HEK293 (cell line): ENCODE results near the gene SURF1.

Experiments
- CTCF ChIA-PET: fragments of 350-600 bp; formaldehyde crosslinking; extraction: SDS; loops from one replicate; lab custom pipeline; 2021; ENCODE audit warnings: antibody characterized with exemption; lab: Yijun Ruan, JAX
- POLR2A ChIA-PET: fragments of 300-600 bp; formaldehyde crosslinking; extraction: SDS; loops from one replicate; lab custom pipeline; 2020; ENCODE audit warnings: antibody characterized with exemption, inconsistent platforms; lab: Yijun Ruan, JAX
- H3K27ac ChIP-seq: fragments of 200-500 bp; sonication (Bioruptor generic); 2 replicates; pipeline ENCODE4 v1.5.1; 2014; ENCODE audit warnings: low read depth, low read length, control low read depth, inconsistent platforms; ENCODE audit errors: extremely low read depth
- H3K36me3 ChIP-seq, 2 experiments: fragments of 200-500 bp in 1 of 2; sonication (Bioruptor generic) in 1 of 2; 1 replicate in 1 of 2; 2 replicates in 1 of 2; pipeline ENCODE4 v1.5.1; 2014 to 2017; ENCODE audit warnings: inconsistent platforms in 2 of 2, low read length in 2 of 2; ENCODE audit not compliant: control insufficient read depth in 2 of 2, insufficient read depth in 1 of 2
- H3K4me1 ChIP-seq: fragments of 200-500 bp; sonication (Bioruptor generic); 2 replicates; pipeline ENCODE4 v1.5.1; 2014; ENCODE audit warnings: mild to moderate bottlenecking, low read length, inconsistent platforms; ENCODE audit not compliant: control insufficient read depth, insufficient read depth
- H3K4me3 ChIP-seq: 2 replicates; pipeline ENCODE4 v1.5.1; 2011; ENCODE audit warnings: low read depth, mild to moderate bottlenecking, control low read depth, low read length, moderate library complexity
- H3K9me3 ChIP-seq: fragments of 200-500 bp; sonication (Bioruptor generic); 2 replicates; pipeline ENCODE4 v1.5.1; 2014; ENCODE audit warnings: low read depth, low read length, inconsistent platforms; ENCODE audit not compliant: control insufficient read depth, insufficient read depth
- GFI1B ChIP-seq: fragments of 450-650 bp; formaldehyde crosslinking; IDR thresholded peaks from 2 replicates; pipeline ENCODE4 v1.5.1; 2016; ENCODE audit warnings: missing biosample characterization, missing genetic modification characterization
- GLIS1 ChIP-seq: fragments of 450-650 bp; formaldehyde crosslinking; IDR thresholded peaks from 2 replicates; pipeline ENCODE4 v1.5.1; 2016; ENCODE audit warnings: missing biosample characterization, missing genetic modification characterization
- KLF8 ChIP-seq: fragments of 450-650 bp; formaldehyde crosslinking; IDR thresholded peaks from 2 replicates; pipeline ENCODE4 v1.5.1; 2016; ENCODE audit warnings: missing biosample characterization, missing genetic modification characterization
- OSR2 ChIP-seq: fragments of 450-650 bp; formaldehyde crosslinking; IDR thresholded peaks from 2 replicates; pipeline ENCODE4 v1.5.1; 2016; ENCODE audit warnings: missing biosample characterization, missing genetic modification characterization
- OVOL3 ChIP-seq: fragments of 450-650 bp; formaldehyde crosslinking; IDR thresholded peaks from 2 replicates; pipeline ENCODE4 v1.5.1; 2016; ENCODE audit warnings: missing biosample characterization, missing genetic modification characterization
- RBAK ChIP-seq: fragments of 450-650 bp; formaldehyde crosslinking; IDR thresholded peaks from 2 replicates; pipeline ENCODE4 v1.5.1; 2016; ENCODE audit warnings: missing biosample characterization, missing genetic modification characterization
- SCRT1 ChIP-seq: fragments of 450-650 bp; formaldehyde crosslinking; IDR thresholded peaks from 2 replicates; pipeline ENCODE4 v1.5.1; 2016; ENCODE audit warnings: missing biosample characterization, missing genetic modification characterization, borderline replicate concordance
- WT1 ChIP-seq: fragments of 450-650 bp; formaldehyde crosslinking; IDR thresholded peaks from 2 replicates; pipeline ENCODE4 v1.5.1; 2016; ENCODE audit warnings: missing biosample characterization, missing genetic modification characterization
- ZBTB26 ChIP-seq: fragments of 450-650 bp; formaldehyde crosslinking; optimal IDR thresholded peaks from 2 replicates; pipeline ENCODE3; 2016; ENCODE audit warnings: missing biosample characterization, mild to moderate bottlenecking, missing genetic modification characterization
- ZIC2 ChIP-seq: fragments of 450-650 bp; formaldehyde crosslinking; IDR thresholded peaks from 2 replicates; pipeline ENCODE4 v1.5.1; 2016; ENCODE audit warnings: missing biosample characterization, missing genetic modification characterization
- ZNF112 ChIP-seq: fragments of 450-650 bp; formaldehyde crosslinking; IDR thresholded peaks from 2 replicates; pipeline ENCODE4 v1.5.0; 2017; ENCODE audit warnings: missing biosample characterization, missing genetic modification characterization
- ZNF114 ChIP-seq: fragments of 450-650 bp; formaldehyde crosslinking; IDR thresholded peaks from 2 replicates; pipeline ENCODE4 v1.5.0; 2017; ENCODE audit warnings: missing biosample characterization, missing genetic modification characterization
- ZNF24 ChIP-seq: fragments of 450-650 bp; formaldehyde crosslinking; IDR thresholded peaks from 2 replicates; pipeline ENCODE4 v1.5.1; 2016; ENCODE audit warnings: missing biosample characterization, missing genetic modification characterization
- ZNF248 ChIP-seq: fragments of 450-650 bp; formaldehyde crosslinking; IDR thresholded peaks from 2 replicates; pipeline ENCODE4 v1.5.1; 2017; ENCODE audit warnings: missing biosample characterization, missing genetic modification characterization
- ZNF398 ChIP-seq: fragments of 450-650 bp; formaldehyde crosslinking; IDR thresholded peaks from 2 replicates; pipeline ENCODE4 v1.5.1; 2017; ENCODE audit warnings: missing biosample characterization, missing genetic modification characterization
- ZNF514 ChIP-seq: fragments of 450-650 bp; formaldehyde crosslinking; IDR thresholded peaks from 2 replicates; pipeline ENCODE4 v1.5.1; 2016; ENCODE audit warnings: missing biosample characterization, missing genetic modification characterization
- ZNF544 ChIP-seq: fragments of 450-650 bp; formaldehyde crosslinking; IDR thresholded peaks from 2 replicates; pipeline ENCODE4 v1.5.0; 2017; ENCODE audit warnings: missing biosample characterization, missing genetic modification characterization
- ZNF660 ChIP-seq: fragments of 450-650 bp; IDR thresholded peaks from 2 replicates; pipeline ENCODE4 v1.5.1; 2018; ENCODE audit warnings: missing biosample characterization, mild to moderate bottlenecking, missing genetic modification characterization
- ZNF670 ChIP-seq: fragments of 450-650 bp; formaldehyde crosslinking; IDR thresholded peaks from 2 replicates; pipeline ENCODE4 v1.5.1; 2016; ENCODE audit warnings: missing biosample characterization, missing genetic modification characterization, low read depth
- ZNF776 ChIP-seq: fragments of 450-650 bp; formaldehyde crosslinking; IDR thresholded peaks from 2 replicates; pipeline ENCODE4 v1.5.0; 2017; ENCODE audit warnings: missing biosample characterization, missing genetic modification characterization, borderline replicate concordance
- ZSCAN16 ChIP-seq: fragments of 450-650 bp; formaldehyde crosslinking; IDR thresholded peaks from 2 replicates; pipeline ENCODE4 v1.5.1; 2016; ENCODE audit warnings: missing biosample characterization, missing genetic modification characterization
- TF ChIP-seq, protein P1 (sequence below): fragments of 450-650 bp; formaldehyde crosslinking; IDR thresholded peaks from 2 replicates; pipeline ENCODE4 v1.5.1; 2016; ENCODE audit warnings: missing biosample characterization, missing genetic modification characterization
- TF ChIP-seq, protein P2 (sequence below): fragments of 450-650 bp; formaldehyde crosslinking; IDR thresholded peaks from 2 replicates; pipeline ENCODE4 v1.5.1; 2016; ENCODE audit warnings: missing biosample characterization, missing genetic modification characterization

The SURF1 gene

DNA sequence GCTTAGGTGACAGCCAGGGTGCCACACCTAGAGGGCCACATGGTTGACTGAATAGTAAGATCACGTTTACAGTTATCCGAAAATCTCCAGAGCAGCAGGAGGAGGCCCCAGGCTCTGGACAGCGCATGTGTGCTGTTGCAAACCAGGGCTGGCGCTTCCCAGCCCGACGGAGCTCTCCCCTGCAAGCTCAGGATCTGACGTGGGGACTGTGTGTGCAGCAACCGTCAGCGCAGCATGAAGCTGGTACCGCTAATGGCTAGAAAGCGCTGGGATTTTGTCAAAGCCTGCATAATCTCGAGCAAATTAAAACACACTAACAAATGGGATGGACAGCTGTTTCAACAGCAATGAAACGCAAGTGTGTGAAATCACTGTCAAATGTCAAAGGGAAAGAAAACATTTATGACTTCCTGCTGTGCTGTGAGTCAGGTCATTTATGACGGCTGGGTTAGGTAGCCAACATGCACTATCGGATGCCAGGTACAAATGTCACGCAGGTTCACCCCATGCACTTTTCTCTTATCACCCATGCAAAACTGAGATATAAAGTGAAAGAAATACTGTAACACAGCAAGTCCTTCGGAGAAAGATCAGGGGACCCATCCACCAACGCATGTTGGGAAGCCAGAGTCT is 12.1 kb upstream of the SURF1 start (continued):
- TF ChIP-seq ZNF660 (tag by site-specific recombination) (no peak), GFI1B (tag by site-specific recombination) (peak; percentile 95), ZIC2 (tag by site-specific recombination) (peak; percentile 85), OSR2 (tag by site-specific recombination) (peak; percentile 19; the same call in 1 of the 2 replicates)
- TF ChIP-seq, all 188 proteins: peak for 12

DNA sequence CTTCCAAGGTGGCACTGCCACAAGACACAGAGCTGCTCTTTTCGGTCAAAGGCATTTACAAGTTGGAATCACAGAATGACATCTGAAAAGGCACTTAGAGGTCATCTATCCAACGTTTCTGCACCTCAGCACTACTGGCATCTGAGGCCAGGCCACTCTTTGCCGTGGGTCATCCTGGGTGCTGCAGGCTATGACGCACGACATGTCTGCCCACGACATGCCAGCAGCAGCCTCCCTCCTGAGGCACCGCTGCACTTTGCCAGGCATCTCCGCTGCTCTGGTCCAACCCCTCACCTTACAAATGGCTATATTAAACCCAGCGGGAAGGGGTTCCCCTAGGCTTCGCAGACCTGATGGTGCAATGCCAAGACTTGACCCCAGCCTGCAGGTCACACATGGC is 11.5 kb upstream of the SURF1 start:
- ChIA-PET CTCF (interaction anchor here (1.1 to 1.5 kb wide), 2 partner anchors 8 to 119 kb away, joined by 4 read pairs; no protein-coding TSS in a partner anchor), POLR2A (interaction anchor here (1.6 to 2.9 kb wide), 2 partner anchors 14 to 19 kb away, joined by 4 to 18 read pairs; partner anchors contain the start of genes MED22 and RPL7A)
- Histone ChIP-seq H3K36me3 (peaks cover 0 to 93% of the 10 kb centered on the region in 2 experiments; a peak in 2 of 3 replicates), H3K9me3 (no peaks in the 10 kb centered on the region), H3K4me1 (no peaks in the 10 kb centered on the region), H3K27ac (no peak overlapping the region), H3K4me3 (no peak overlapping the region)
- TF ChIP-seq, protein P1, sequence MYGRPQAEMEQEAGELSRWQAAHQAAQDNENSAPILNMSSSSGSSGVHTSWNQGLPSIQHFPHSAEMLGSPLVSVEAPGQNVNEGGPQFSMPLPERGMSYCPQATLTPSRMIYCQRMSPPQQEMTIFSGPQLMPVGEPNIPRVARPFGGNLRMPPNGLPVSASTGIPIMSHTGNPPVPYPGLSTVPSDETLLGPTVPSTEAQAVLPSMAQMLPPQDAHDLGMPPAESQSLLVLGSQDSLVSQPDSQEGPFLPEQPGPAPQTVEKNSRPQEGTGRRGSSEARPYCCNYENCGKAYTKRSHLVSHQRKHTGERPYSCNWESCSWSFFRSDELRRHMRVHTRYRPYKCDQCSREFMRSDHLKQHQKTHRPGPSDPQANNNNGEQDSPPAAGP (tag by site-specific recombination): no peak
- TF ChIP-seq, protein P2, sequence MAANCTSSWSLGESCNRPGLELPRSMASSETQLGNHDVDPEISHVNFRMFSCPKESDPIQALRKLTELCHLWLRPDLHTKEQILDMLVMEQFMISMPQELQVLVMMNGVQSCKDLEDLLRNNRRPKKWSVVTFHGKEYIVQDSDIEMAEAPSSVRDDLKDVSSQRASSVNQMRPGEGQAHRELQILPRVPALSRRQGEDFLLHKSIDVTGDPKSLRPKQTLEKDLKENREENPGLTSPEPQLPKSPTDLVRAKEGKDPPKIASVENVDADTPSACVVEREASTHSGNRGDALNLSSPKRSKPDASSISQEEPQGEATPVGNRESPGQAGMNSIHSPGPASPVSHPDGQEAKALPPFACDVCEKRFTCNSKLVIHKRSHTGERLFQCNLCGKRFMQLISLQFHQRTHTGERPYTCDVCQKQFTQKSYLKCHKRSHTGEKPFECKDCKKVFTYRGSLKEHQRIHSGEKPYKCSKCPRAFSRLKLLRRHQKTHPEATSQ (tag by site-specific recombination): no peak
- TF ChIP-seq ZNF670 (tag by site-specific recombination): no peak
- TF ChIP-seq SCRT1 (tag by site-specific recombination): no peak
- no peak for TF ChIP-seq ZNF248 (tag by site-specific recombination)
- TF ChIP-seq ZNF776: no peak
- no peak for TF ChIP-seq ZBTB26
- TF ChIP-seq GLIS1 (tag by site-specific recombination): no peak
- no peak for TF ChIP-seq KLF8 (tag by site-specific recombination)
- TF ChIP-seq ZNF24 (tag by site-specific recombination): no peak
- TF ChIP-seq ZSCAN16 (tag by site-specific recombination): no peak
- no peak for TF ChIP-seq ZNF112 (tag by site-specific recombination)
- TF ChIP-seq ZNF544 (tag by site-specific recombination): no peak
- no peak for TF ChIP-seq WT1 (tag by site-specific recombination)
- no peak for TF ChIP-seq RBAK
- TF ChIP-seq ZNF398: no peak
- no peak for TF ChIP-seq ZNF514
- no peak for TF ChIP-seq ZNF114 (tag by site-specific recombination)
- no peak for TF ChIP-seq OVOL3 (tag by site-specific recombination)
